Activated T-helper 17 cell treated with anti-CD3 and anti-CD28 coated beads, Interleukin-2, amount 50 U/mL, for 72 hours (primary cell): Measurements from ENCODE around the gene SERPINB1. TPM values are rescaled to one million over a fixed set of nuclear protein-coding genes. Genes with fewer than 3 reads are reported as not detected.
"Not testable (repeated sequence)": the region's sequence is repeated elsewhere in the genome, so short reads cannot be mapped to it uniquely, and the experiment has no call there.

ENCODE experiments used
- ATAC-seq: fragments of 150-1000 bp; cut with Tn5 transposase; replicated peaks from 2 replicates; pipeline ENCODE4 v1.10.0; 2021; ENCODE audit warnings: mild to moderate bottlenecking, moderate library complexity
- H3K27ac Mint-ChIP-seq: one replicate; pipeline ENCODE4 v1.8.0; 2022; ENCODE audit warnings: mixed read lengths
- H3K27me3 Mint-ChIP-seq: one replicate; pipeline ENCODE4 v1.8.0; 2022; ENCODE audit warnings: mixed read lengths
- H3K36me3 Mint-ChIP-seq: one replicate; pipeline ENCODE4 v1.8.0; 2022; ENCODE audit warnings: low read depth, mild to moderate bottlenecking, mixed read lengths
- H3K4me1 Mint-ChIP-seq: one replicate; pipeline ENCODE4 v1.8.0; 2022; ENCODE audit warnings: mixed read lengths
- H3K4me3 Mint-ChIP-seq: one replicate; pipeline ENCODE4 v1.8.0; 2022; ENCODE audit warnings: mild to moderate bottlenecking, mixed read lengths
- H3K9me3 Mint-ChIP-seq: one replicate; pipeline ENCODE4 v1.8.0; 2022; ENCODE audit warnings: mixed read lengths
- total RNA-seq, 2 donors: library from RNA; stranded (reverse); gene quantifications; one replicate each; pipeline ENCODE4 v1.2.3, GENCODE V29; 2022

SERPINB1 gene
- total RNA-seq, 2 donors from 2014 or later = 33.4 to 67.8 TPM

DNA sequence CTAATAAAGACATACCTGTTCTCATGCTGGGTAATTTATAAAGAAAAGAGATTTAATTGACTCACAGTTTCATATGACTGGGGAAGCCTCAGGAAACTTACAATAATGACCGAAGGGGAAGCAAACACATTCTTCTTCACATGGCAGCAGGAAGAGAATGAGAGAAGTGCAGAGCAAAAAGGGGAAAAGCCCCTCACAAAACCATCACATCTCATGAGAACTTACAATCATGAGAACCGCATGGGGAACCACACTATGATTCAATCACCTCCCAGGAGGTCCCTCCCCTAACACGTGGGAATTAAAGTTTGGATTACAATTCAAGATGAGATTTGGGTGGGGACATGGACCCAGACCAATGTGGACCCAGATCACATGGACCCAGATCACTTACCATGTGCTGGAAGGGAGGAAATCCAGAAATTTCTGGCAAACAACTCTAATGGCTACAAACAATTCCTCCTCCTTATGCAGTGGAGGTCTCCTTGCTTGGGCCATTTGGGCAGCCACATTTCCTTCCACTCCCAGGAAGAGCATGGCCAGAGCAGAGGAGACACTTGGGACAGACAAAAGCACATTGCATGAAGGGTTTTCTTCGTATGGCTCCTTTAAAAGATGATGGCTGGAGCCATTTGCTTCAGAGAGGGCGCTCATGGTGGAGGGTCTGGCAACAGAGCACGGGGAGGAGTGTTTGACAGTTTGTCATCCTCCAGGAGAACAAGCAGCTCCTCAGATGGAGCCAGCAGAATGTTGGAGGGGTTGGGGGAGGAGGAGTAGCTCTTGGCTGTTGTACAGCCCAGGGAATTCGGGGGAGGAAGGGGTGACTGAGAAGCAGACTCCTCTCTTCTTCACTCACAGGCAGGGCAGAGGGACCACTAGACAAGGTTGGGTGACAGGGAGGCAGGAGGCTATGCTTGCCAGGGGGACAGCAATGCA lies 31.0 kb upstream of the SERPINB1 start:
- Mint-ChIP-seq H3K4me3 (peak overlapping the region; percentile 2), H3K4me1 (peaks cover 28% of the 10 kb centered on the region), H3K9me3 (no peaks in the 10 kb centered on the region), H3K27me3 (no peaks in the 10 kb centered on the region), H3K36me3 (peaks cover 4% of the 10 kb centered on the region), H3K27ac (no peak overlapping the region)
- ATAC-seq = no peak

DNA sequence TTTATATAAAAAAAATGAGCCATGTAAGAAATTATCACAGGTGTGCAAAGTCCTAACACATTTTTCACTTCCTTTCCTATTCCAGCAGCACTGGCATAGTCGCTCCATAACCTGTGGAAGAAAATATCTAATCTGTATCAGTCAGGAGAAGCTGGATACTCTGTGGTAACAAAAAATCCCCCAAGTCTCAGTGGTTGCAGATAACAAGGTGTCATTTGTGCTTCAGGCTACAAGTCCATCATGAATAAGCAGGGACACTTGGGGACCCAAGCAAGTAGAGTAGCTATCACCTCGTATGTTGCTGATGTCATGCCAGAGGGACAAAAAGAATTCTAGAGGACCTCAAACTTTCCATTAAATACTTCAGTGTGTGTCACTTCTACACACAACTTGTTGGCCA lies 30.3 kb upstream of the SERPINB1 start:
- no peaks in the 10 kb centered on the region for H3K27me3 Mint-ChIP-seq
- no peak overlapping the region for H3K27ac Mint-ChIP-seq
- H3K36me3 Mint-ChIP-seq = peaks cover 4% of the 10 kb centered on the region
- no peaks in the 10 kb centered on the region for H3K9me3 Mint-ChIP-seq
- no peak for ATAC-seq
- peaks cover 24% of the 10 kb centered on the region for H3K4me1 Mint-ChIP-seq
- H3K4me3 Mint-ChIP-seq = peak overlapping the region; percentile 2

DNA sequence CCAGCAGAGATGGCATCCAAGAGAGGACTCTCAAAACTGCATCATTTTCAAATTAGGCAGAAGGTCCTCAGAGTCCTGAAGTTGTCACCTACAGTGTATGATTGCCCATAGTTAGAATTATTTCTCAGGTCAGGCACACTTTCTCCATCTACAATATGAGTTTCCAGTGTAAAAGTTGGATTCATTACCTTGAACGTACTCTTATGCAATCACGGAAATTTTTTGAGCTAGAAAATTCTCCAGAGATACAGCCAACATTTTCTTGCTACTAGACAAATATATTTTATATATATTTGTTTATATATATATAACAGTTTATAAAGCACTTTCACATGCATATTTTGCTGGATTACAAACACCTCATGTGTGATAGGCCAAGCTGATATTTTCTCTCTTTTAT lies 29.4 kb upstream of the SERPINB1 start:
- Mint-ChIP-seq H3K36me3 (no peaks in the 10 kb centered on the region), H3K9me3 (no peaks in the 10 kb centered on the region), H3K27me3 (no peaks in the 10 kb centered on the region), H3K4me1 (peaks cover 21% of the 10 kb centered on the region), H3K27ac (no peak overlapping the region), H3K4me3 (no peak overlapping the region)
- ATAC-seq = no peak

DNA sequence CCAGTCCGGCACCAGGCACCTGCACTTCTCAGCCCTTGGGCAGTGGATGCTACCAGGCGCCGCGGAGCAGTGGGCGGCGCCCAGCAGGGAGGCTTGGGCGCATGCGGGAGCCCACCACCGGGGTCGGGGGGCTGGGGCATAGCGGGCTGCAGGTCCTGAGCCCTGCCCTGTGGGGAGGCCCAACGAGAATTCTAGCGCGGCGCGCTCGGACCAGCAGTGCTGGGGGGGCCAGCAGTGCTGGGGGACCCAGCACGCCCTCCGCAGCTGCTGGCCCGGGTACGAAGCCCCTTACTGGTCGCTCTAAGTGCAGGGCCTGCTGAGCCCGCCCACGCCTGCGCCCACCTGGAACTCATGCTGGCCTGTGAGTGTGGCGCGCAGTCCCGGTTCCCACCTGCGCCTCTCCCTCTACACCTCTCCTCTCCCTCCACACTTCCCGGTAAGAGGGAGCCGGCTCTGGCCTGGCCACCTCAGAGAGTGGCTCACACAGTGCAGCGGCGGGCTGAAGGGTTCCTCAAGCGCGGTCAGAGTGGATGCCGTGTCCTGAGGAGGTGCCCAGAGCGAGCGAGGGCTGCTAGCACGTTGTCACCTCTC lies 28.5 kb upstream of the SERPINB1 start:
- Mint-ChIP-seq H3K27me3 (no peaks in the 10 kb centered on the region), H3K36me3 (no peaks in the 10 kb centered on the region), H3K4me3 (no peak overlapping the region), H3K4me1 (peaks cover 26% of the 10 kb centered on the region), H3K9me3 (no peaks in the 10 kb centered on the region), H3K27ac (no peak overlapping the region)
- ATAC-seq = no peak

DNA sequence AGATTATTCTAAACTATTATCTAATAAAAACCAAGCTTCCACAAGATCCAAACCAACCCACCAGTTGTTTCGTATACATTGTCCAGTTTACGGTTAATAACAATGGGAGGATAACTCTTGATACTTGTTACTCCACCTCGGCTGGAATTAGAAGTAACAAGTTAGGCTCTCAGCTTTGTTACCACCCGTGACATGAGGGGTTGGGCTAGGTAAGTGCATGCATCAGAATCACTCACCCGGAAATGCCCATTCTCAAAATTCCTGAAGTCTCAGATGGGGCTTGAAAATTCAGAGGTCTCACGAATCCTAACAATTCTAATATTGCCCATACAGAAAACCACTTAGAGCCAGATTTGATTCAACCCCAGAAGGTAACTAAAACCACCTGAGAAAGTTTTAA lies 27.0 kb upstream of the SERPINB1 start:
- peak overlapping the region; percentile 65 for H3K4me3 Mint-ChIP-seq
- no peaks in the 10 kb centered on the region for H3K27me3 Mint-ChIP-seq
- no peak overlapping the region for H3K27ac Mint-ChIP-seq
- no peaks in the 10 kb centered on the region for H3K9me3 Mint-ChIP-seq
- H3K4me1 Mint-ChIP-seq = peaks cover 27% of the 10 kb centered on the region
- peak; percentile 13 for ATAC-seq
- H3K36me3 Mint-ChIP-seq = no peaks in the 10 kb centered on the region

- peaks cover 29% of the 10 kb centered on the region for H3K4me1 Mint-ChIP-seq
- no peaks in the 10 kb centered on the region for H3K27me3 Mint-ChIP-seq
- ATAC-seq = no peak
- H3K36me3 Mint-ChIP-seq = no peaks in the 10 kb centered on the region
- H3K9me3 Mint-ChIP-seq = no peaks in the 10 kb centered on the region
- H3K27ac Mint-ChIP-seq = no peak overlapping the region
- peak overlapping the region; percentile 16 for H3K4me3 Mint-ChIP-seq
These were observed 24.6 kb upstream of the SERPINB1 start for GRCh38 chr6:2866171-2866846.

DNA sequence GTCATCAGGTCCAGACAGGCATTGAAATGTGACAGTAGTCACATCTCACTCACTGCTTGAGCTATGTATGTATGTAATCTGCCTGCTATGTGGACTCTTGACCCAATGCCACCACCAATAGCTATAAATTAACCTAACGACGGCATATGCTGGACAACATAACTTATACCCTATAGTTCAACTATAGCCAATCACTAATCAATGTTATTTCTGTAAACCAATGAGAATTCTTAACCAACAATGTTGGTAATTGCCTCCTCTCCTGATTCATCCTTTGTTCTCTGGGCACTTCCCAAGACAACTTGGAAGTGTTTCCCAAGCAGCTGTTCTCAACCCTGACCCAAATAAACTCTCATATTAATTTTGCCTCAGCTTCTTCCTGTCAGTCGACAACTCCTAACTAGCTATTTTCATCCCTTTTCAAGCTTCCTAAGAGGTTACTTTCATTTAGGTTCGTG lies 24.1 kb upstream of the SERPINB1 start:
- Mint-ChIP-seq H3K27ac (no peak overlapping the region), H3K4me3 (peak overlapping the region; percentile 16), H3K36me3 (no peaks in the 10 kb centered on the region), H3K27me3 (no peaks in the 10 kb centered on the region), H3K4me1 (peaks cover 35% of the 10 kb centered on the region), H3K9me3 (no peaks in the 10 kb centered on the region)
- no peak for ATAC-seq

GRCh38 chr6:2865270-2865669 lies 23.6 kb upstream of the SERPINB1 start:
- Mint-ChIP-seq H3K9me3 (no peaks in the 10 kb centered on the region), H3K36me3 (no peaks in the 10 kb centered on the region), H3K4me1 (peaks cover 36% of the 10 kb centered on the region), H3K27ac (no peak overlapping the region), H3K4me3 (no peak overlapping the region), H3K27me3 (no peaks in the 10 kb centered on the region)
- ATAC-seq = no peak

DNA sequence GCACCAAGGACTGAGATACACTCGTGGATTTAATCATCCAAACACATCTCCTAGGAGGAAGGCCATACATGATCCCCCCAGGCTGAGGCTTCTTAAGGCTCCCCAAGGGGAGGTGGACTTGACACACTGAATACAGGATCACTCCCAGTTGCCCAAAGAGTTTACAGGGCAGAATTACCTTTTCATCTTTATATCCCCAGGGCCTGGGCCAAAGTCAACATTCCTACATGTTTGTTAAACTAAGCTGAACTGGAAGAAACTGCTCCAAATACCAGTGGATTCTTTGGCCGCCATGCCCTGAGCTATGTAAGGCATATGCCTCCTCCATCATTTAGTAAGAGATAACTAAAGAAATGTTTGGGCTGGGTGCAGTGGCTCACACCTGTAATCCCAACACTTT lies 22.2 kb upstream of the SERPINB1 start:
- Mint-ChIP-seq H3K9me3 (no peaks in the 10 kb centered on the region), H3K36me3 (peaks cover 3% of the 10 kb centered on the region), H3K4me3 (peak overlapping the region; percentile 88), H3K4me1 (peaks cover 39% of the 10 kb centered on the region), H3K27me3 (no peaks in the 10 kb centered on the region), H3K27ac (peak overlapping the region; percentile 97)
- ATAC-seq = no peak

- Mint-ChIP-seq H3K27me3 (no peaks in the 10 kb centered on the region), H3K4me3 (peak overlapping the region; percentile 88), H3K9me3 (no peaks in the 10 kb centered on the region)
These were observed 21.1 kb upstream of the SERPINB1 start for GRCh38 chr6:2862712-2863181.

GRCh38 chr6:2861822-2862164 lies 20.1 kb upstream of the SERPINB1 start:
- Mint-ChIP-seq H3K4me3 (peak overlapping the region; percentile 88), H3K27me3 (no peaks in the 10 kb centered on the region), H3K27ac (peak overlapping the region; percentile 97), H3K9me3 (no peaks in the 10 kb centered on the region), H3K36me3 (peaks cover 19% of the 10 kb centered on the region), H3K4me1 (peaks cover 52% of the 10 kb centered on the region)
- ATAC-seq = no peak

More at GRCh38 chr6:2862712-2863181, 21.1 kb upstream of the SERPINB1 start:
- peak; percentile 73 for ATAC-seq
- Mint-ChIP-seq H3K36me3 (peaks cover 15% of the 10 kb centered on the region), H3K27ac (peak overlapping the region; percentile 97), H3K4me1 (peaks cover 43% of the 10 kb centered on the region)

DNA sequence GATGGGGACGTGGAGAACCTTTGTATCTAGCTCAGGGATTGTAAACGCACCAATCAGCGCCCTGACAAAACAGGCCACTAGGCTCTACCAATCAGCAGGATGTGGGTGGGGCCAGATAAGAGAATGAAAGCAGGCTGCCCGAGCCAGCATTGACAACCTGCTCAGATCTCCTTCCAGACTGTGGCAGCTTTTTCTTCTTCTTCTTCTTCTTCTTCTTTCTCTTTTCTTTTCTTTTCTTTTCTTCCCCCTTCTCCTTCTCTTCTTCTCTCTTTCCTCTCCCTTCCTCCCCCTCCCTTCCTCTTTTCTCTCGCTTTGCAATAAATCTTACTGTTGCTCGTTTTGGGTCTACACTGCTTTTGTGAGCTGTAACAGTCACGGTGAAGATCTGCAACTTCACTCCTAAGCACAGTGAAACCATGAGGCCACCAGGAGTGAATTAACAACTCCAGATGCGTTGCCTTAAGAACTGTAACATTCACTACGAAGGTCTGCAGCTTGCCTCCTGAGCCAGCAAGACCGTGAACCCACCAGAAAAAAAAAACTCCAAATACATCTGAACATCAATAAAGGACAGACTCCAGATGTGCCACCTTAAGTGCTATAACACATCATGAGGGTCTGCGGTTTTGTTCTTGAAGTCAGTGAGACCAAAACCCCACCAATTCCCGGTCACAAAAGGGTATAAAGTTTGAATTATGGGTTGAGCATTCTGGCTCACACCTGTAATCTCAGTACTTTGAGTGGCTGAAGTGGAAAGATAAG lies 19.6 kb upstream of the SERPINB1 start:
- no peak for ATAC-seq
- Mint-ChIP-seq H3K4me1 (peaks cover 50% of the 10 kb centered on the region), H3K36me3 (peaks cover 19% of the 10 kb centered on the region), H3K4me3 (peak overlapping the region; percentile 88), H3K9me3 (no peaks in the 10 kb centered on the region), H3K27me3 (no peaks in the 10 kb centered on the region), H3K27ac (peak overlapping the region; percentile 97)

- H3K4me3 Mint-ChIP-seq = peak overlapping the region; percentile 88
- not testable (repeated sequence) for H3K9me3 Mint-ChIP-seq, H3K27me3 Mint-ChIP-seq, ATAC-seq
- peaks cover 19% of the 10 kb centered on the region for H3K36me3 Mint-ChIP-seq
- H3K27ac Mint-ChIP-seq = peak overlapping the region; percentile 97
- peaks cover 50% of the 10 kb centered on the region for H3K4me1 Mint-ChIP-seq
These were observed 19.0 kb upstream of the SERPINB1 start for GRCh38 chr6:2860706-2861059.
